ENCODE data around the gene ACVRL1.

ACVRL1 gene

DNA sequence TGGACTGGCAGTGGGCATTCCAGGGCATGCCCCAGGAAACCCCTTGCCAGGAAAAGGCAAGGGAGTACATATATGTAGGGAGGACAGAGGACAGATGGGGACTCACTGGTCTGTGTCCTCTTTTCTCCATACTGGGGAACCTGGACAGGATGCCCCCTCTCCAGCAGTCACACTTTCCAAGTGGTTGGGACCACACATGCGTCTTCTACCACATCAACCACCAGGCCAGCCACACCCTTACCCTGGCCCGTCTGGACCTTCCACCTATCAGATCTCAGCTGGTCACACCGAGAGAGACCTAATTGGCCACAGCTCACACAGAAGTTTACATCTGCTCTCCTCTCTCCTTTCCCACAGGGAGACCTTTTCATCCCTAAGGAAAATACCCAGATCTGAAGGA, 11.1 kb upstream of the ACVRL1 start:
- no peak for DNase-seq (ENCODE audit: low read depth in 1 of 2, low spot score in 1 of 2)

GRCh38 chr12:51897181-51897580, 10.1 kb upstream of the ACVRL1 start:
- no peak for DNase-seq (ENCODE audit: low read depth in 1 of 2, low spot score in 1 of 2)

DNA sequence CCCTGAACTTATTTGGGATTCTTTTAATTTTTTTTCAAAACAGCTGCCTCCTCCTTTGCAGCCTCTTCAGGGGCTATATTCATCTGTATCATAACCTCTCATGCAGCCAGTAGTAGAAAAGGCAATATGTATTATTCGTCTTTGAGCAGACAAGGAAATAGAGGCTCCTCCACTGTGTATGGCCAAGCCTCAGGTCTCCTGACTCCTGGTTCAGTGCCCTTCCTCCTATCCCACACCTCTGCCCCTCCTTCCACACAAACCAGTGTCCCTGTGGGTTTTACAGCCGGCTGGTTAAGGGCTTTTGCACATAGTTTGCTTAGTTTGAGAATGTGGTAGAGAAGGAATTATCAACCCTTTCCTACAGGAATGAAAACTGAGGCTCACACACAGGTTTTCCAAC, 8.8 kb upstream of the ACVRL1 start:
- DNase-seq (ENCODE audit: low read depth in 1 of 2, low spot score in 1 of 2): no peak

DNA sequence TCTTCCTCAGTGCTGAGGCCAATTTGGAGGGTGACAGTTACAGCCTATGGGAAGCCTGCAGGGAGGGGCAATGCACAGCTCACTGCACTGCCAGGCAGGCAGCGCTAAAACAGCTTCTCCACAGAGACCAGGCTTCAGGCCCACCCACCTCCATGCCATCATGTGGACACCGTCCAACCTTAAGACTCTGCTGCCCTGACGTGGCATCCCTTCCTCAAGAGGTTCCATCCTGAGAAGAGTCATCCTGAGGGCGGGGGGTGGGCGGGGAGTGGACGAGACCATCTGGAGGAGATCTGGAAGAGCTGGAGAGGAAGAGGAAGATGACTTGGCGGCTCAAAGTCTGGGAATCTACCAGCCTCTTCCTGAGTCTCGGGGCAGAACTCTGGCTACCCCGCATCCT, 8.4 kb upstream of the ACVRL1 start:
- DNase-seq (ENCODE audit: low read depth in 1 of 2, low spot score in 1 of 2): no peak

DNA sequence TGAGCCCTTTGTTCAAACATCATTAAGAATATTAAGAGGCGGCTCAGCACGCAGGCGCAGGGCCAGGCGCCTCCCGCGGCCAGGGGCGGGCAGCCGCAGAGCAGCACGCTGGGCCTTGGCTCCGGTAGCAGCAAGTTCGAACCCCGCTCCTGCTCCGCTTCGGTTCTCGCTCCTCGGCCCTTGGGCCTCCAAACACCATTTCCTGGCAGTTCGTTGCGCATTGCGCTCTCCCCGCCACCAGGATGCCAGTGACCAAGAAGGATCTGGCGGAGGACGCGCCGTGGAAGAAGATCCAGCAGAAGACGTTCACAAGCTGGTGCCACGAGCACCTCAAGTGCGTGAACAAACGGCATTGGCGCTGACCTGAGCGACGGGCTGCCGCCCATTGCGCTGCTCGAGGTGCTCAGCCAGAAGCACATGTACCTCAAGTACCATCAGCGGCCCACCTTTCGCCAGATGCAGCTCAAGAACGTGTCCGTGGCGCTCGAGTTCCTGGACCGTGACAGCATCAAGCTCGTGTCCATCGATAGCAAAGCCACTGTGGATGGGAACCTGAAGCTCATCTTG, 6.9 kb upstream of the ACVRL1 start:
- no peak for DNase-seq (ENCODE audit: low read depth in 1 of 2, low spot score in 1 of 2)

- DNase-seq (ENCODE audit: low read depth in 1 of 2, low spot score in 1 of 2): no peak
These were observed 6.0 kb upstream of the ACVRL1 start for GRCh38 chr12:51901121-51901817.

GRCh38 chr12:51901881-51902280, 5.4 kb upstream of the ACVRL1 start:
- no peak for DNase-seq (ENCODE audit: low read depth in 1 of 2, low spot score in 1 of 2)

GRCh38 chr12:51904951-51905470, 2.3 kb upstream of the ACVRL1 start:
- no peak for DNase-seq (ENCODE audit: low read depth in 1 of 2, low spot score in 1 of 2)

DNA sequence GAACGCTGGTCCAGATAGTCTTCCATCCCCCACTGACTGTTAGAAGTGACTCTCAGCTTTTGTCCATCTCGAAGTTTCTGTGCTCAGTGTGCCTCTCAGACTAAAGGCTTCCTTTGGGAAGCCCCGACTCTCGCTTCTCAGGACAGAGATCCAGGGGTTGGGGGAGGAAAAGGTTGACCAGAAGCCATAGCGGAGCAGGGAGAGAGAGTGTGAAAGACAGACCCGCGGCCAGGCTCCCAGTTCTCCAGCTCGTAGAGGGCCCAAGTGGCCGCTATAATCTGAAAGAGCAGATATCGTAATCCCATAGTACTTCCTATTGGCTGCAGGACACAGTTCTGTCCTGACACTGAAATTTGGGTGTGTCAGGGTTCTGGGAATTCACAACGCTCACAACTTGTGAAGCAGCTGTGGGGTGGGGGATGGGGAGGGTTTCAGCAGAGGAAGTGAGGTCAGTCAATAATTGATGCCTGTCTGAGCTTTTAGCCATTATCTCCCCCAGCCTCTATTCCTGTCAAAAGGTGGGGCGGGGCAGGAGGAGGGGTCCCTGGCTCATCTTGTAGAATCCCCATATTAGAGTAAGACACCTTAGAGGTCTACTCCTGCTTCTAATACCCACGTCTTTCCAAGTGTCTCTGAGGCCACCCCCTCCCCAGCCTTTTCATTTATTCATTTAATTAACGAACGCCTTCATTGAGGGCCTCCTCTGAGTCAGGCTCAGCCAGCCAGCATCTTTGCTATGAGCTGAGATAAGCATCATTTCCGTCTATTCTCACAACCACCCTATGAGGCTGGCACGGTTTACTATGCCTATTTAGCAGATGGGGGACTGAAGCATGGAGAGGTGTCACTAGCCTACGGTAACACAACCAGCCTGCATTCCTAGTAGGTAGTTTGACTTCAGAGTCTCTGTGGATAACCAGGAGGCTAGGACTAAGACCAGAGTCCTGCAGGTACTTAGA, 1.6 kb upstream of the ACVRL1 start:
- DNase-seq (ENCODE audit: low read depth in 1 of 2, low spot score in 1 of 2): no peak

GRCh38 chr12:51906430-51907082, 748 bp upstream of the ACVRL1 start:
- no peak for DNase-seq (ENCODE audit: low read depth in 1 of 2, low spot score in 1 of 2)

- no peak for DNase-seq (ENCODE audit: low read depth in 1 of 2, low spot score in 1 of 2)
These were observed 637 bp downstream of the ACVRL1 start for GRCh38 chr12:51907856-51908425.

GRCh38 chr12:51908876-51909592, 1.7 kb downstream of the ACVRL1 start:
- no peak for DNase-seq (ENCODE audit: low read depth in 1 of 2, low spot score in 1 of 2)

GRCh38 chr12:51910168-51910567, 2.9 kb downstream of the ACVRL1 start:
- DNase-seq (ENCODE audit: low read depth in 1 of 2, low spot score in 1 of 2): no peak

DNA sequence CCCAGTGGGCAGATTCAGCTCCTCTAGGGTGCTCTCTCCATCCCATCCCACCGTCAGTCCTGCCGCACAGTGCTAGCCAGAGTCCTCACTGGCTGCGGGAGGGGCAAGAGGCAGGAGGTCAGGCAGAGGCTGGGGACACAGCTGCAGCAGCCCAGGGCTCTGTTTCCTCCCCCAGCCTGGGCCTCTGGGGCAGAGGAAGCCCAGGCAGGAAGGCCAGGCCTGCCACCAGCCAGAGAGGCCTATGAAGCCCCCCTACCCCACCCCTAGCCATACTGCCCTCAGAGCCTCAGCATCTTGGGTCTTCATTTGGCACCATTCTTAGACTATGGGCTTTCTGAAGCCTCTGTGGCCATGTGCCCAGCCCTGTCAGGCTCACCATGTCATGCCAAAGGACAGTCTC, 3.4 kb downstream of the ACVRL1 start:
- no peak for DNase-seq (ENCODE audit: low read depth in 1 of 2, low spot score in 1 of 2)

DNA sequence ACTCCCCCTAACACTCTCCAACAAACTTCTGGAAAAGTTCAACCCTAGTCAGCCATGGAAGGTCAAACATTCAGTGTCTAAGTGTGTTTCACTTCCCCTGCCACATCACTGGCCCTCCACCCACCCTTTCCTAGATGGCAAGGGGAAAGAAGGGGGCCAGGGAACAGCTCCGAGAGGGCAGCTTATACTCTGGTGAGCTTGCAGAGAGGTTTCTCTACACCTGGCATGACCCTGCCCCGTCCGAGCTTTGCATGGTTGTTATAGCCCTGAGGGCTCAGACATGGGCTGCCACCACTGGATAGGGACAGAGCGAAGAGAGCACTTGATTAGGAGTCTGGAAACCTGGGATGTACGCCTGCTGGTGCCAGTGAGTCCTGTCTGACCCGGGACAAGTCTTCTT, 4.0 kb downstream of the ACVRL1 start:
- no peak for DNase-seq (ENCODE audit: low read depth in 1 of 2, low spot score in 1 of 2)

DNA sequence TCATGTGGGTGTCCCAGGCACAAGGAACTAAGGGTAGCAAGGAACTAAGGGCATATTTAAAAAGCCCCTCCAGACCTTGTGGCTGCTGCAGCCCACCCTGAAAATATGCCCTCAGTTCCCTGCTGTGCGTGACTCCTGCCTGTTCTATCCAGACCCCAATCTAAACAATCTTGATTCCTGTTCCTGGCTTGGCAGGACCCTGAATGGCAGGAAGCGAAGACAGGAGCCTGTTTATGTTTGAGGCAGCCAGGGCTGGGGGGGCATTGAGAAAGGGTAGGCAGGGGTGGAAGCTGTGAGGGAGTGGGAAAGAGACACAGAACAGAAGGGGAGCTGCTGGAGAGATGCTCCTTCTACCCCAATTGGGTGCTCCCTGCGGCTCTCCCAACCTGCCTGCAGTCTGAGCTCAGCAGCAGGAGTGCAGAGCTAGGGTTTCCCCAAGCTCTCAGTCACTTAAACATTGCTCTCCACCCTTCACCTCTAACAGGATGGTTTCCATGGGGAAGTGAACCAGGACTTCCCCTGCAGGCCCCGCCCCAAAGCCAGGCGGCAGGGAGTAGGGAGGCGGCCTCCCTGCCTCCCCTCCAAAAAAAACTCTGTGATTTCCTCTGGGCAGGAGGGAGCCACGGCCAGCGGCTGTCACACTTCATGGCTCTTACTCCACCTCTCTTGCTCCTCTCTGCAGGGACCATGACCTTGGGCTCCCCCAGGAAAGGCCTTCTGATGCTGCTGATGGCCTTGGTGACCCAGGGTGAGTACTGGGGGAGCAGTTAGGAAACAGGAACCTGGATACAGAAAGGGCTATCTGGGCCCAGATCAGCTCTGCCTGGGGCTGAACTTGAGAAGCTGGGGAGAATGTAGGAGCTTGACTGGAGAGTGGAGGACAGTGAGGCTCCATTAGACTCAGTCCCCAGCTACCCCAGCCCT, 4.7 kb downstream of the ACVRL1 start:
- DNase-seq (ENCODE audit: low read depth in 1 of 2, low spot score in 1 of 2): no peak

DNA sequence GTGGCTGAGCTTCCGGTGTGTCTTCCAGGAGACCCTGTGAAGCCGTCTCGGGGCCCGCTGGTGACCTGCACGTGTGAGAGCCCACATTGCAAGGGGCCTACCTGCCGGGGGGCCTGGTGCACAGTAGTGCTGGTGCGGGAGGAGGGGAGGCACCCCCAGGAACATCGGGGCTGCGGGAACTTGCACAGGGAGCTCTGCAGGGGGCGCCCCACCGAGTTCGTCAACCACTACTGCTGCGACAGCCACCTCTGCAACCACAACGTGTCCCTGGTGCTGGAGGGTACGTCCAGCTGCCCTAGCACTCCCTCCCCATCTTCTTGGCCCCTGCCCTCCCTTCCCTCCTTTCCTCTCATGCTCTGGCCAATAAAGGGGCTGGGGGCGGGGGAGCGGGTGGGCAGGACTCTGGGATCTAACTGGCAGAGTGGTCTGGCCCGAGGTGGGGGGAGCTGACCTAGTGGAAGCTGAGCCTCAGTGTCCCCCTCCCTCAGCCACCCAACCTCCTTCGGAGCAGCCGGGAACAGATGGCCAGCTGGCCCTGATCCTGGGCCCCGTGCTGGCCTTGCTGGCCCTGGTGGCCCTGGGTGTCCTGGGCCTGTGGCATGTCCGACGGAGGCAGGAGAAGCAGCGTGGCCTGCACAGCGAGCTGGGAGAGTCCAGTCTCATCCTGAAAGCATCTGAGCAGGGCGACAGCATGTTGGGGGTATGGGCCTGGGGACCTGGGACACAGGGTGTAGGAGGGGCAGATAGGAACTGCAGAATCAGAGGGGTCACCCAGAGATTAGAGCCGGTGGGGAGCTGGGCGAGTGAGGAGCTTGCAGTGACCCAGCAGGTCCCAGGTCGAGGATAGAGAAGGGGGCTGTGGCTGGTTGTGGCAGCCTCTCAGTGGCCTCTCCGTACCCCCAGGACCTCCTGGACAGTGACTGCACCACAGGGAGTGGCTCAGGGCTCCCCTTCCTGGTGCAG, 6.0 kb downstream of the ACVRL1 start:
- no peak for DNase-seq (ENCODE audit: low read depth in 1 of 2, low spot score in 1 of 2)
